GM10266 (cell line): ENCODE results near the gene ALDH8A1.

Experiments
- DNase-seq: peaks from one replicate; pipeline ENCODE4 v3.0.0; 2012; ENCODE audit errors: extremely low spot score
- TF ChIP-seq, protein P1 (sequence below): IDR thresholded peaks from 2 replicates; pipeline ENCODE4 v1.5.1; 2012; ENCODE audit warnings: mild to moderate bottlenecking, low read depth; ENCODE audit not compliant: control insufficient read depth, insufficient read depth; ENCODE audit errors: missing control alignments

ALDH8A1 gene

DNA sequence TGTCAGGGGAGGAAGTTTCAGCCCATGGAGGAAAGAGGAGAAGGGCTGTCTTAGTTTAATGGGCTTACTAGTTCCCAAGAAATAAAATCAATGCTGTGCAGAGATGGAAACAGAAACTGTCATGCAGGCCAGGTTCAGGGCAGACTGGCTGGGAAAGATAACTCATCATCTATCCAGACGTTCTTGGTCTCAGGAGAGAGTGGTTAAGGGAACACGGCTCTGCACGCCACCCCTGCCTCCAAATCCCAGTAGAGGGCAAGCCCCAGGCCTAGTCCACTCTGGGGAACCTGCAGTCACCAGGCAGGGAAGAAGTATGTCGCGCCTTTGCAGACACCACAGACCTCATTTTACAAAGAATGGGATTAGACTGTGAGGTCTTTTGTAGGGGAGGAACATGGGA lies 12.5 kb downstream of the ALDH8A1 start:
- DNase-seq: no peak
- TF ChIP-seq, protein P1, sequence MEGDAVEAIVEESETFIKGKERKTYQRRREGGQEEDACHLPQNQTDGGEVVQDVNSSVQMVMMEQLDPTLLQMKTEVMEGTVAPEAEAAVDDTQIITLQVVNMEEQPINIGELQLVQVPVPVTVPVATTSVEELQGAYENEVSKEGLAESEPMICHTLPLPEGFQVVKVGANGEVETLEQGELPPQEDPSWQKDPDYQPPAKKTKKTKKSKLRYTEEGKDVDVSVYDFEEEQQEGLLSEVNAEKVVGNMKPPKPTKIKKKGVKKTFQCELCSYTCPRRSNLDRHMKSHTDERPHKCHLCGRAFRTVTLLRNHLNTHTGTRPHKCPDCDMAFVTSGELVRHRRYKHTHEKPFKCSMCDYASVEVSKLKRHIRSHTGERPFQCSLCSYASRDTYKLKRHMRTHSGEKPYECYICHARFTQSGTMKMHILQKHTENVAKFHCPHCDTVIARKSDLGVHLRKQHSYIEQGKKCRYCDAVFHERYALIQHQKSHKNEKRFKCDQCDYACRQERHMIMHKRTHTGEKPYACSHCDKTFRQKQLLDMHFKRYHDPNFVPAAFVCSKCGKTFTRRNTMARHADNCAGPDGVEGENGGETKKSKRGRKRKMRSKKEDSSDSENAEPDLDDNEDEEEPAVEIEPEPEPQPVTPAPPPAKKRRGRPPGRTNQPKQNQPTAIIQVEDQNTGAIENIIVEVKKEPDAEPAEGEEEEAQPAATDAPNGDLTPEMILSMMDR: no peak

DNA sequence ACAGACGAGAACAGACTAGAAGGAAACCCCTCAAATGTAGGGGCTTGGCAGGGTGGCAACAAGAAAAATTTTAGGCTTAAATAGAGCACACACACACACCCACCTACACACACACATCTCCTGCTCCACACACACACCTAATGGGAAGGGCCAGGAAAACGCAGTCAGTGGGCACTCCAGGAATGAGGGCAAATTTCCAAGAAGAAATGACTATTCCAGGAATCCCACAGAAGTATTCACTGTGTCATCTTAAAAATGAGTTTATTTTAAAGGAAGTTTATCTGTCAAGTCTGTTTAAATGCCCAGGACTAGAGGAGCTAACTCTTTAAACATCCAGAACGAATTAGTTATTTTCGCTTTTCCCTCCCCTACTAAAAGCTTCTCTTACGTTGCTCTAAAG lies 13.0 kb downstream of the ALDH8A1 start:
- DNase-seq: no peak
- TF ChIP-seq, protein P1: no peak

DNA sequence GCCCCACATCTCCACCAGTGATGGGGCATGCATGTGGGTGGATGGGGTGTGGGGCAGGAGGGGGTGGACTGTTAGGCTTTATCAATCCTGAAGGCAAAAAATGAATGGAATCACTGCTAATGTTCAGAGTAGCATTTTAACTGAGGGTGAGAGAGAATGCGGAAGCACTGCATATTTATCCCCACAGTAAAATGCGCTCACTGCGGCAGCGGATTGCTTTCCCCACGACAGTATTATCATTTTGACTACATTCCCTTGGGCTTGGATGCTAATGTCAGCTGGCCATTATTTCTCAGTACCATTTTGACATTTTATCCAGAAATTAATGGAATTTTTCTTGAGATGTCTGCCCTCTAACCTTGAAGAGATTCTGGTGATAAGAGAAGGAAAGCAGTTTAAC lies 13.4 kb downstream of the ALDH8A1 start:
- no peak for DNase-seq
- TF ChIP-seq, protein P1: no peak

DNA sequence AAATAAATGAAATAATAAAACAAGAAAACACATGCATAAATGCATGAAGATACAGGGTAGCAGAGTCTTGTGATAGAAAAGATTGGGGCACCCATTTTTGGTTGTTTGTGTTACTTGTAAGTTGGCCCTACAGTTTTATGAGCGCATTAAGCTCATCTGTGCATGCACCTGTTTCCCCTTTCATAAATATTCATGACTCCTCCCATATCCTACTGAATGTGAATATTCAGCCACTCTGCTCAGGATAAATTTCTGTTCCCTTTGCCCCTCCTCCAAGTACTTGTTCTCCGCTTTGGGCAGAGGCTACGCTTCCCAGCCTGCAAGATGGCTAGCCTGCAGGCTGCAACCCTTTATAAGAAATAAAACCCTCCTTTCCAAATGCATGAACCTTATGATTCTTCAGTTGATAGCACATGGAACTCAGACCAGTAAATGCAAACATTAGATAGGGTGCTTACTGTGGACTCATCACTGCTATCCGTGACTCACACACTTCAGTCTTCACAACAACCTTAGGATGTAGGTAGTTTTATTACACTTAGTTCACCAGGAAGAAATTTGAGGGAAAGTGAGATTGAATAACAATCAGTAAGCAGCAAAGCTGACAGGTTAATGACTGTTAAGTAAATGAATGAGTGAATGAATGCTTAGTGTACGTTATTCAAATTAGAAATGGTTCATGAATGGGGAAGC lies 15.0 kb downstream of the ALDH8A1 start:
- no peak for DNase-seq
- TF ChIP-seq, protein P1: no peak

DNA sequence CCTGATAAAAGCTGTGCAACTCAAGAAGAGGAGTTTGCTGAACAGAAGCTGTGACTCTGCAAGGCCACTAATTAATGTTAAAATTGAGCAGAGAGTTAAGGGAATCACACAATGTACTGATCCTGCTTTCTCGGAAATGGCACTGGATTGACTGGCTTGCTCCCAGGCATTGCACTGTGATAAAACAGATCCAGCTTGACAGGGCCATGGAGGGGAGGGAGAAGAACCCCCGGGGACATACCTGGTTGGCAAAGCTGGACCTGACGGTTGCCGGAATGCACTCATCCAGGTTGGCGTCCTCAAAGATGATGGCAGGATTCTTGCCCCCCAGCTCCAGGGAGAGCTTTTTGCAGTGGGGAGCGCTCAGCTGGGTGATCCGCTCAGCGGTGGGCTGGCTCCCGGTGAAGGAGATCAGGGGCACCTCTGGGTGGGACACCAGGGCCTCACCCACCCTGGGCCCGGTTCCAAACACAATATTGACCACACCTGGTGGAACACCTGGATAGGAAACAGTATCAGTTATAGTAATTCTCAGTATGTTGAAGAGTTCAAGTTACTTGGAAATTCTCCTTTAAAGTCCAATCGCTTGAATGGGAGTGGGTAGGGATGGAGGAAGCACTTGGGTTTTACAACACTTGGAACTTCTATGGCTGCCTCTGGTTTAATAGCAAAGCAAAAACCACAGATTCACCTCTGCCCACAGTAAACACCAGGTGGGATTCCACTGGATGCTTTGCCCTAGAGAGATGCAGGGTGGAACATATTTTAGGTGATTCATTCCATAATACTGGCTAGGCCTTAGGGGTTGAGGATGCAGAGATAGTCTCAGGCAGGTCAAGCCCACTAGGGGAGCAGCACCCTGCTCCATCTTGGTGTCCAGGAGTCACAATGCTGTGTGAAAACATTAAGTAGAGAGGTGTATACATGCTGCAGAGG lies 17.1 kb downstream of the ALDH8A1 start:
- TF ChIP-seq, protein P1: no peak
- DNase-seq: no peak

DNA sequence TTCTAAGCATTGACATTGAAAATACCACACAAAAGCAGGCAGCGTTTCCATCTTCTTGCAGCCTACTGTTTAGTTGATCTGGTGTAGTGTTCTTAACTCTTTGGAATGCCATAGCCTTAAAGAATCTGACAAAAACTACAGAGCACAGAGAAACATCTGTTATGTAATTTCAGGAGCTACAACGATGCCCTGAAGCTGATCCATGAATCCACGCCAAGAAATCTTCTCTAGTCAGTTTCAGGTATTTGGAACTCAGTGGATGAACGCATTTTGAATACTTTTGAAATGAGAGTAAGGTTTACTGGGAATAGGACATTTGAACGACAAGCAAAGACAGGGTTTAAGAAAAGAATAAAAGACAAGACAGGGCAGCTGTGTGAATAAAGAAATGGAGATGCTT lies 17.8 kb downstream of the ALDH8A1 start:
- no peak for DNase-seq
- TF ChIP-seq, protein P1: no peak

DNA sequence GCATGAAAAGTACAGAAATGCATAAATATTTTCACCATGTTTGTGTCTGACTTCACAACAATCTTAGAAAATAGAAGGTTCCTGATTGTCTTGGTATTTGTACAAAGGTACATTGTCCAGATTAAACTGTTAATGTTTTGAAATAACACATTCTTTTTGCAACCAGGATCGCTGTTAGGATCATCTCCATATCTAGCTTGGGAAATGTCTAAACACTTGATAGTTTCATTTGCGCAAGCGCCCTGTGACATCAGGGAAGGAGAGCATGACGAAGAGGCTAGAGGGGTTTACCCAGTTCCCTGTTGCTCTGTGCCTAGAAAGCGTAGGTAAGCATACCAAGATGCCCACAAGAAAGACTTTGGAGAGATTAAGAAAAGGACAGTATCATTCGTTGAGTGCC lies 19.4 kb downstream of the ALDH8A1 start:
- DNase-seq: no peak
- TF ChIP-seq, protein P1: no peak
